ENCODE measurements around the gene UMOD. TPM values are rescaled to one million over a fixed set of nuclear protein-coding genes. Genes with fewer than 3 reads are reported as not detected.
"Not testable (repeated sequence)": the region's sequence is repeated elsewhere in the genome, so short reads cannot be mapped to it uniquely, and the experiment has no call there.

Gene UMOD
- polyA plus RNA-seq, 3 donors, result 99.8 to 156 (median 152) TPM

GRCh38 chr16:20326321-20326720, 26.2 kb downstream of the UMOD start:
- DNase-seq, result no peak

- DNase-seq, result no peak
These were observed 27.5 kb downstream of the UMOD start for GRCh38 chr16:20325005-20325404.

GRCh38 chr16:20323591-20324117, 28.9 kb downstream of the UMOD start:
- no peak for DNase-seq

- no peak for DNase-seq
These were observed 29.8 kb downstream of the UMOD start for GRCh38 chr16:20322696-20323095.

DNA sequence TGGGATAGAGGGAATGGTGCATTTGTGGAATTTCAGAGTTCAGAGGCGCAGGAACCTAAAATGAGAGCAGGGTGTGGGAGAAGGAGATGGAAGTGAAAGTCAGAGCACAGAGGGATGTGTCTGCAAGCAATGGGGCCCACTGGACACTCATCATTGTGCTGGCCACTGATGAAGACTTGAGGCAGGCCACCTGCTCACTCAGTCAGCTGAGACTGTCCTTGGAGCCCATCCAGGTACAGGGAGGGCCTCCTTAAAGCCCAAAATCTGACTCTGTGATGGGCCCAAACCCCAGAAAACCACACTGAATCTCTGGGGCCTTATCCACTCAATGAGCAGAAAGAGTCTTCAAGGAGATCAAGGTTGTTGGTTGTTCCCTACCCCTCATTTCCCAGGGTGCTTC, 30.8 kb downstream of the UMOD start:
- DNase-seq, result no peak

DNA sequence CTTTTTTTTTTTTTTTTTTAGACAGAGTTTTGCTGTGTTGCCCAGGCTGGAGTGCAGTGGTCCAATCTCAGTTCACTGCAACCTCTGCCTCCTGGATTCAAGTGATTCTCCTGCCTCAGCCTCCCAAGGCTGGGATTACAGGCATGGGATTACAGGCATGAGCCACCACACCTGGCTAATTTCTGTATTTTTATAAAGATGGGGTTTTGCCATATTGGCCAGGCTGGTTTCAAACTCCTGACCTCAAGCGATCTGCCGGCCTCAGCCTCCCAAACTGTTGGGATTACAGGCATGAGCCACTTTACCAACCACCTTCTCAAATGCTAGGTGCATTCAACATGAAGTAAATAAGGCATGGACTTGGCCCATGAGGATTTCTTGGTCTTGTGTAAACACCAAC, 31.5 kb downstream of the UMOD start:
- not testable (repeated sequence) for DNase-seq

GRCh38 chr16:20320592-20320991, 31.9 kb downstream of the UMOD start:
- DNase-seq, result no peak

DNA sequence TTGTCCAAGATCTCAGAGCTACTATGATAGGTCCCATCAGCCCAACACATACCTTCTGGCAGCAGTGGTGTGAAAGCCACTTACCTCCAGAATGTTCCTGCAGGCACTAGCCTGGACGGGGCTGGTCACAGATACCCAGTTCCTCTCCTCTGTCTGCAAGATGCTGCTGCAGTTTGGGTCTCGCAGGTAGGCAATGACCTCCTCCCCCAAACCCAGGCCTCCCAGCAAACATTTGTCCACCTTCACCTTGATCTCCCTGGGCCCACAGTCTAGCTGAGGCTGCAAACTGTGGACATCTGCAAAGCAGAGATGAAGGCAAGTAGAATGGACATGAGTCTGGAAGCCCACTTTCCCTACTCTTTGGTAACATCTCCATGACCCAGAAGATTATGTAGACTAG, 32.3 kb downstream of the UMOD start:
- DNase-seq, result no peak

GRCh38 chr16:20319406-20319805, 33.1 kb downstream of the UMOD start:
- DNase-seq, result no peak

DNA sequence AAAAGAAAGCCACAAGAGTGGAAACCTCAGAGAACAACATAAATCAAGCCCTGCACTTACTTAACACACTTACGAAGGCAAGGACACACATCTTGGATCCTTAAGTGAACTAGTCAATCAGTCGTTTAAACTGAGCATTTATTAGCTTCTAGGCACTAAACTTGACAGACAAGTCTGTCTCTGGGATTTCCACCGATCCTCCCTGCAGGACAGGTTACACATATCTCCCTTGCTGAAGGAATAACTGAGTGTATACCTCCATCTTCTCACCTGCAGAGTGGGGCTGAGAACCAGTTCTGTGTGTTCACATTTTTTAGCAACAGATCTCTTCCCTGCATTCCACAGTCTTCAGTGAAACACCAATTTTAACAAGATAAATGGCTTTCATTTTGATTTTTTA, 34.1 kb downstream of the UMOD start:
- DNase-seq, result no peak

- DNase-seq, result no peak
These were observed 34.5 kb downstream of the UMOD start for GRCh38 chr16:20318006-20318405.

DNA sequence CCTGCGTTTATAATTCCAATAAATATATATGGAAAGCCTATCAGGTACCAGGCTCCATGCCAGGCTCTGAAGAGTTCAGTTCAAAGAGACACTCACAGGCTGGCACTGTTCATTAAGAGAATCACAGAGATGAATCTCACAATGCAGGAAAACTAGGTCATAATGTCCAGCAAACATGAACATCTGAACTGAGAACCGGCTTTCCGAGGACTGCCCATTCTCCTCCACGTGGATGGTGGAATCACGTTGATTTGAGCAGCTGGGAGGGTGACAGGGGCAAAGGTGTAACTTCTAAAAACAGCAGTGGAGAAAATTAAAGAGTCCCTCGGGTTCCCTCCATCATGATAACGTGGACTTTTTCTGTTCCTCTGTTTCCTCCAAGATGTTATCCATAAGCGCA, 35.4 kb downstream of the UMOD start:
- DNase-seq, result no peak

DNA sequence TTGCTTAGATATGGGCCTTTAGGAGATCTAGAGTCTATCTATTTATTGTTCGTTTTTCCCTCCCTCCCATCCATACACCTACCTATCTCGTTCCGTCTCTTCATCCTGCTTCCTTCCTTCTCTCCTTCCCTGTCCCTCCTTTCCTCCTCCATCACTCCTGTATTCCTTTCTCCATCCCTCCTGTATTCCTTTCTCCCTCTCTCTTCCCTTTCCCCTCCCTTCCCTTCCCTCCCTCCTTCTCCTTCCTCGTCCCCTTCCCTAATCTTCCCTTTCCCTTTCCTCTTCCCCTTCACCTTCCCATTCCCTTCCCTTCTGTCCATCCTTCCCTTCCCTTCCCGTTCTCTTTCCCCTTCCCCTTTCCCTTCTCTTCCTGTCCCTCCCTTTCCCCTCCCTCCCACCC, 35.8 kb downstream of the UMOD start:
- no peak for DNase-seq

DNA sequence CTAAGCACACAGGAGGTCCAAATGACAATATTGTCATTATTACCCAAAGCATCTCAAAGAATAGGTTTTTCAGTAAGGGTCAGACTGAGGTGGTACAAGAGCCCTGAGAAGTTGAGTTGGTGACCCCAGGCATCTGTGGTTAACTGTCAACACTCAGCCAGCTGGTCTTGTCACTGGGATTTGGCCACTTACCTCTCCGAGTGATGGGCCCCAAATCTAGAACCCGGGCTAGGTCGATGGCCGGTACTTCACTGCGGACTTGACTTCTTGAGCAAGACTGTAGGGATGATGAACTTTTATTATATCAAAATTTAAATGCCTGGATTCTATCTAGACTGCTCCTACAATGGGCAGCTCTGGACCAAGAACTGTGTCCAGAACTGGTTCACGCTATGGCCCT, 36.8 kb downstream of the UMOD start:
- no peak for DNase-seq

DNA sequence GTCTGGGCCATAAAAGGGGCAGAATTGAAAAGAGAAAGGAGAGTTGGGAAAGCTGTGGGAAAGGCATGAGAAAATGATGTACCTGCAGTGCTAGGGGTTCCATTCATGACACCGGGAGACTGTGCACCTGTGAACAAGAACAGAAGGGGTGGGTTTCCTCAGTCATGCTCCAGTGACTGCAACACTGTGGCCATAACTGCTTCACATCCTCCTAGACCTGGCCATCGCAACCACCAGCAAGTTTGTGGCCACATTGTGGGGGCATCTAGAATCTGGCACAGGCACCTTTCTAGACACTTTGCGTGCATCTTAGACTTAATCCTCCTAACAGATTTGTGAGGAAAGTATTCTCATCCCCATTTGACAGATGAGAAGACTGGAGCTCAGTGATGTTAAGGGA, 37.9 kb downstream of the UMOD start:
- DNase-seq, result no peak

- DNase-seq, result no peak
These were observed 38.8 kb downstream of the UMOD start for GRCh38 chr16:20313741-20314140.

DNA sequence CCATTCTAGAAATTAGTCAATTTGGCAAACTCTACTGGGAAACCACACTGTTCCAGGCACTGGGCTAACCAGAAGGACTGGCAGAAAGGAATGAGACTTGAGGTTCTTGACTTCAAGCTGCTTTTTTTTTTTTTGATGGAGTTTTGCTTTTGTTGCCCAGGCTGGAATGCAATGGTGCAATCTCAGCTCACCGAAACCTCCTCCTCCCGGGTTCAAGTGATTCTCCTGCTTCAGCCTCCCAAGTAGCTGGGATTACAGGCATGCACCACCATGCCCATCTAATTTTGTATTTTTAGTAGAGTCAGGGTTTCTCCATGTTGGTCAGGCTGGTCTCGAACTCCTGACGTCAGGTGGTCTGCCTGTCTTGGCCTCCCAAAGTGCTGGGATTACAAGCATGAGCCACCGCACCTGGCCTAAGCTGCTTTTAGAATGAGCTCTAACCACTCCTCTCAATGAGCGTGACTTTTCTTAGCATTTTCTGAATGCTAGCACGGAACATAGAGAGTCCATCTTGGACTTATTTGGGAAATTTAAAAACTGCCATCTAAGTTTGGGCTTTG, 39.9 kb downstream of the UMOD start:
- not testable (repeated sequence) for DNase-seq

- DNase-seq, result no peak
These were observed 41.0 kb downstream of the UMOD start for GRCh38 chr16:20311548-20311947.

- no peak for DNase-seq
These were observed 41.8 kb downstream of the UMOD start for GRCh38 chr16:20310421-20311395.

DNA sequence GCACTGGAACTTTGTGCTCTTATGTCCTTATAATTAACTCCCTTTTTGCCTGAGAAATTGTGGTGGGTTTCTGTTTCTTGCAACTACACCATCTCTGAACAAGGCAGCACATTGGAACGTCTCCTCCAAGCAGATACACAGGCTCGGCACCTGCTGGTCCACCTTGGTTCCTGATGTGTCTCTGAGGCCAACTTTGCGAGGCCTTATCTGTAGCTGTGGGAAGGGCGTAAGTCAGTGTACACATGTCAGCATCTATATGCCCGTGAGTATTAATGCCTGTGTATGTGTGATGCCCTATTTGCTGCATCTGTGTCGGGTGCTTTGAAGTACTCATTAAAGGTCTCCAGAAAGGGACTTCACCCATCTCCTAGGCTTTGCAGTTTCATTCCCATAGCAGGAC, 42.7 kb downstream of the UMOD start:
- DNase-seq, result no peak

DNA sequence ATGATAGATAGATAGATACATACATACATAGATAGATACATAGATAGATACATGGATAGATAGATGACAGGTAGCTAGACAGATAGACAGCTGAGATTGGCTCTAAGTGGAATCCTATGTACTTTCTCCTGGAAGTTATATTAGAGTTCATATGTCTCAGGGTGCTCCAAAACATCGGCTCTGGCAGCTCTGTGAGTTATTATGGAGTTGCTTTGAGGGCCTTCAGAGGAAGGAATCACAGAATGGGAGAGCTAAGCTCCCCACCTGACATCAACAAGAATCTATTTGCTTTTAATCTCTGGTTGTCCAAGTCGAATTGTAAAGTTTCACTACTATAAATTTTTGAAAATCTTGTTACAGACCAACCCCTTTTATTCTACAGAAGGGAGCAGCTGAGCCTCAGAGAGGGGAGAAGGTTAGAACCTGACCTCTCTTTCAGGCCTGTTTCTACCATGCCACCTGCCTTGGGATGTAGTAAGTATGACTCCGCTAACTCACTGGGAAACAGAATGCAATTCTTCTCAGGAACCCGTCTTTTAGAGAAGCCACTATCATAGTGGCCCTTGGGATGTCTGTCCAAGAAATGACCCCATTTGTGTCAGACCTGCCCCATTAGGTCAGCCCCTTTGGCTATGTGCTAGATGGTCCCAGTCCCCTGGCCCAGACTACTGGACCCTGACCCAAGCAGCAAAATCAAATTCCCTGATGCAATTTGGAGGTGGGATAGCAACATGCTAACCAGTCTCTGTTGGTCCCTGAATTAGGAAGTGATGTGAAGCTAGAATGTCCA, 43.5 kb downstream of the UMOD start:
- DNase-seq, result no peak

DNA sequence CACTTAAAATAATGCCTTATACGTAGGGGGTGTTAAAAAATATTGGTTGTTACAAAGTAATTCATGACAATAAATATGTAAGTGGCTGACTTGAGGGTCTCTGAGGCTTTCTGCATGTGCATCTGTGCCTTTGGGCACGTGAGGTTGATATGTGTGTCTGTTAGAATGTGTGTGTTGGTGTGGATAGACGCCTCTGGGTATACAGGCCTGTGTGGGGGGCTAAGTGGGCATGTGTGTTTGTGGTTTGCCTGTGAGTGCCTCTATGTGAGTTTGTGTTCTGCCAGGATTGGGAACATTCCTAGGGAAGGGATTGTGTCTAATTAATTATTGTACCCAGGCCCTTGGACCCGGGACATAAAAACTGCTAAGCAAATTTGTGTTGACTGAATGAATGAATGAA, 44.2 kb downstream of the UMOD start:
- no peak for DNase-seq

- no peak for DNase-seq
These were observed 44.7 kb downstream of the UMOD start for GRCh38 chr16:20307791-20308190.

Data from renal pelvis (tissue), 4 donors.